T-cell (primary cell): Measurements from ENCODE around the gene SEC14L6. TPM values are rescaled to one million over a fixed set of nuclear protein-coding genes. Genes with fewer than 3 reads are reported as not detected.
A peak's percentile ranks its signal among the peaks of the same experiment; 100 is the strongest.
"Not testable (repeated sequence)": the region's sequence is repeated elsewhere in the genome, so short reads cannot be mapped to it uniquely, and the experiment has no call there.

ENCODE experiments used
- ATAC-seq, 4 experiments: fragments of 200-7000 bp in 3 of 4; fragments of 150-1000 bp in 1 of 4; cut with Tn5 transposase; replicated peaks in 1 of 4; 1 replicate in 3 of 4; 2 replicates in 1 of 4; pipeline ENCODE4 v1.10.0; 2021; ENCODE audit warnings: moderate library complexity in 3 of 4, mild to moderate bottlenecking in 2 of 4, moderate number of reproducible peaks in 1 of 4
- CTCF ChIA-PET, 2 donors: fragments of 300-600 bp; sonication (Branson Sonifier 250); formaldehyde crosslinking; loops; one replicate each; lab custom pipeline; 2022; ENCODE audit warnings: antibody characterized with exemption in 2 of 2; lab: Charles Lee
- POLR2A ChIA-PET, 2 donors: fragments of 300-600 bp; sonication (Branson Sonifier 250); formaldehyde crosslinking; loops; one replicate each; lab custom pipeline; 2022; ENCODE audit warnings: antibody characterized with exemption in 2 of 2; lab: Charles Lee
- DNase-seq, 35 experiments: peaks; one replicate each; pipeline versions ENCODE4 v3.0.0 to v3.0.0-alpha.2; 2013 to 2023
- H3K27ac ChIP-seq: one replicate; pipeline ENCODE4 v1.5.1; 2013; ENCODE audit warnings: low read length
- H3K27me3 ChIP-seq, 2 experiments: replicated peaks in 1 of 2; 1 replicate in 1 of 2; 2 replicates in 1 of 2; pipeline versions ENCODE4 v1.6.1 to v1.7.0; 2013; ENCODE audit warnings: low read length in 1 of 2, mixed read lengths in 1 of 2; ENCODE audit not compliant: control insufficient read depth in 2 of 2, insufficient read depth in 2 of 2; ENCODE audit errors: extremely low read depth in 1 of 2
- H3K36me3 ChIP-seq, 2 donors: 1 replicate in 1 of 2; 2 replicates in 1 of 2; pipeline versions ENCODE4 v1.6.1 to v1.7.0; 2013; ENCODE audit warnings: low read length in 1 of 2; ENCODE audit not compliant: control insufficient read depth in 2 of 2, insufficient read depth in 1 of 2; ENCODE audit errors: extremely low read depth in 1 of 2
- H3K4me1 ChIP-seq, 2 experiments: 1 replicate in 1 of 2; 2 replicates in 1 of 2; pipeline versions ENCODE4 v1.6.1 to v1.7.0; 2013; ENCODE audit warnings: low read length in 2 of 2, mixed read lengths in 1 of 2; ENCODE audit not compliant: insufficient read depth in 2 of 2, control insufficient read depth in 1 of 2; ENCODE audit errors: extremely low read depth in 1 of 2
- H3K4me3 ChIP-seq, 2 donors: 1 replicate in 1 of 2; 2 replicates in 1 of 2; pipeline versions ENCODE4 v1.5.1 to v1.7.0; 2013; ENCODE audit warnings: mild to moderate bottlenecking in 2 of 2, low read length in 1 of 2, moderate library complexity in 1 of 2; ENCODE audit not compliant: control insufficient read depth in 1 of 2; ENCODE audit errors: extremely low read depth in 1 of 2
- H3K9me3 ChIP-seq: 2 replicates; pipeline ENCODE4 v1.7.0; 2013
- H3K27ac Mint-ChIP-seq, 2 donors: one replicate each; pipeline ENCODE4 v1.8.0; 2020 to 2021; ENCODE audit warnings: mild to moderate bottlenecking in 2 of 2, mixed read lengths in 2 of 2
- H3K27me3 Mint-ChIP-seq, 2 donors: one replicate each; pipeline ENCODE4 v1.8.0; 2021 to 2022; ENCODE audit warnings: mixed read lengths in 2 of 2
- H3K36me3 Mint-ChIP-seq: one replicate; pipeline ENCODE4 v1.8.0; 2021; ENCODE audit warnings: mixed read lengths
- H3K4me1 Mint-ChIP-seq, 3 donors: one replicate each; pipeline ENCODE4 v1.8.0; 2020 to 2022; ENCODE audit warnings: mixed read lengths in 3 of 3, mild to moderate bottlenecking in 1 of 3
- H3K4me3 Mint-ChIP-seq, 3 donors: one replicate each; pipeline ENCODE4 v1.8.0; 2020 to 2022; ENCODE audit warnings: mild to moderate bottlenecking in 3 of 3, mixed read lengths in 3 of 3, moderate library complexity in 3 of 3
- H3K9me3 Mint-ChIP-seq, 3 donors: one replicate each; pipeline ENCODE4 v1.8.0; 2020 to 2022; ENCODE audit warnings: mixed read lengths in 3 of 3
- WGBS: methylation state at CpG from one replicate; pipeline ENCODE4 v1.1.5; 2013; ENCODE audit warnings: missing lambda C conversion rate; ENCODE audit not compliant: insufficient coverage; 5-methylcytosine and 5-hydroxymethylcytosine counted together
- total RNA-seq, 35 experiments: library from RNA in 6 of 35; stranded (reverse) in 6 of 35; fragments of 120-200 nt in 1 of 35; gene quantifications; one replicate each; pipeline versions ENCODE4 v1.2.1 to v1.2.4 and lab custom pipeline; 2013 to 2026

Gene SEC14L6
- total RNA-seq, 5 donors from 2014 or later (not counting 1 experiment from before 2014, with no cell fraction given) = 0.13 TPM; not detected in 4

DNA sequence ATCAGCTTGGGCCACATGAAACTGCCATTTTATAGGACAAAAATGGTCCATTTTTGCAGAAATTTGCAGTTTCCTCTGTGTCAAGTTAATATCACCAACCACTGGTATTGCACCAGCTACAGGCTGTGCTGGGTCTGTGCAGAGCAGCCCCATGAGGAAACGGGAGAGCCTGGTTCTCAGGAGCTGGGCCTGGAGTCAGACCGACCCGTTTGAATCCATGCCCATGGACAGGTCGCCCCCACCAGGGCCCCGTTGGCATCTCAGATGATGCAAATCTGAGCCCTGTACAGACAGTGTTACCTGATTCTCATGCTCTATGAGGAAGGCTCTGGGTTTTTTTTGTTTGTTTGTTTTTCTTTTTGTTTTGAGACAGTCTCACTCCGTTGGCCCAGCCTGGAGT is 9.8 kb upstream of the SEC14L6 start:
- H3K27ac ChIP-seq = no peak overlapping the region
- DNase-seq (no peak), ATAC-seq (no peak)
- H3K36me3 Mint-ChIP-seq = no peaks in the 10 kb centered on the region
- no peak overlapping the region for H3K4me3 ChIP-seq
- H3K4me3 Mint-ChIP-seq = no peak overlapping the region
- H3K9me3 Mint-ChIP-seq = no peaks in the 10 kb centered on the region
- peaks cover 0 to 20% of the 10 kb centered on the region in 2 experiments for H3K27me3 ChIP-seq
- H3K9me3 ChIP-seq = no peaks in the 10 kb centered on the region
- H3K27ac Mint-ChIP-seq = no peak overlapping the region
- H3K4me1 ChIP-seq = no peaks in the 10 kb centered on the region
- CTCF ChIA-PET = no interaction called here
- peaks cover 0 to 2% of the 10 kb centered on the region in 2 donors for H3K27me3 Mint-ChIP-seq
- POLR2A ChIA-PET = no interaction called here
- no peaks in the 10 kb centered on the region for H3K4me1 Mint-ChIP-seq
- 87% methylated on average over 5 of the region's 6 CpGs for WGBS
- H3K36me3 ChIP-seq = no peaks in the 10 kb centered on the region

DNA sequence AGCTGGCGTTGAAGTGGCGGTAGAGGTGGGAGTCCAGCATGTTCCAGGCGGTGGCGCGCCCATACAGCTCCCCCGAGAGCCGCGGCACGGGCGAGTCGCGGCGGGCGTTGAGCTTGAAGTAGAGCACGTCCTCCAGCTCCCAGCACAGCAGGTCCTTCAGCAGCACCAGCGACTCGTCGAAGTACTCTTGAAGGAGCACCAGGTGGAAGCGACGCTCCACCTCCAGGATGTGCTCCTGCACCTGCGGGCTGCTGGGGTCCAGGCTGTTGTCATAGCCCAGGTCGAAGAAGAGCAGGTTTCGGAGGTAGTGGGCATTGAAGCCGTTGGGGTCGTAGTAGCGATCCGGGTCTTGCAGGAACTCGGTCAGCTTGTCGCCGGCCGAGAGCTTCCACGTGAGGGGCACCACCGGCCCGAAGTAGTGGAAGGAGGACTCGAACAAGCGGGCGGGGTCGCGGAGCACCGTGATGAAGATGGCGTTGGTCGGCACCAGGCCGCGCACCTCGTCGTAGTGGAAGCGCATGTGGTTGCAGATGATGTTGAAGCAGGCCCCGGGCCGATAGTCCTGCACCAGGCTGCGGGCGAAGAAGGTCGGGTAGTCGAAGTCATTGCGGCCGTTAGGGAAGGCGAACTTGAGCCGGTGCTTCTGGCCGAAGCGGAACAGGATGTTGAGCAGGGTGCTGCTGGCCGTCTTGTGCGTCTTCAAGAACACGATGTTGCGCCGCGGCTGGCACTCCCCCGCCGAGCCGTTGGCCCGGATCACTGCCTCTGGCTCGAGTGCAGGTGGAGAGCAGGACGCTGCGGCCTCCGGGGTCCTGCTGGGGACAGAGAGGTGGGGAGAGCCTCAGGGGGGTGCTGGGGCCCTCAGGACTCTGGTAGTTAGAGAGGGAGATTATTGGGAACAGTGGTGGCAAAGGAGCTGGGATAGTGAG is 9.0 kb upstream of the SEC14L6 start:
- no peaks in the 10 kb centered on the region for H3K4me1 Mint-ChIP-seq
- DNase-seq (no peak), ATAC-seq (no peak)
- H3K36me3 Mint-ChIP-seq = no peaks in the 10 kb centered on the region
- Histone ChIP-seq H3K4me1 (no peaks in the 10 kb centered on the region), H3K36me3 (no peaks in the 10 kb centered on the region), H3K27ac (no peak overlapping the region), H3K4me3 (no peak overlapping the region), H3K9me3 (no peaks in the 10 kb centered on the region), H3K27me3 (peaks cover 0 to 18% of the 10 kb centered on the region in 2 experiments)
- no peaks in the 10 kb centered on the region for H3K9me3 Mint-ChIP-seq
- CTCF ChIA-PET = no interaction called here
- no peak overlapping the region for H3K27ac Mint-ChIP-seq
- no peak overlapping the region for H3K4me3 Mint-ChIP-seq
- 95% methylated on average over 71 of the region's 73 CpGs for WGBS
- POLR2A ChIA-PET = no interaction called here
- peaks cover 0 to 2% of the 10 kb centered on the region in 2 donors for H3K27me3 Mint-ChIP-seq

DNA sequence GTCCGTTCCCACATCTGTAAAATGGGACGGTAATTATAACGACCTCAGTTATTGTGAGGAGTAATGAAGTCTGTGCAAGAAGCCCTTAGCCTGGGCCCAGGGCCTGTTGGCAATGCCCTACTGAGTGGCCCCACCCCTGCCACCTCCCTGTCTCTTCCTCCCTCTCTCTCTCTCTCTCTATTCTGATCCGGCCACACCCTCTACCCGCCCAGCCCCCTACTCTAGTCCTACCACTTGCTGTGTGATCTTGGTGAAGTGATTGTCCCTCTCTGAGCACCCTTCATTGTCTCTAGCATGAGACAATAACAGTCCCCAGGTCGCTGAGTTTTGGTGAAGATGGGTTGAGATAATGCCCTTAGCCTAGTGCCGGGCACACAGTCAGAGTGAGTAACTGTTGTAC is 7.4 kb upstream of the SEC14L6 start:
- Mint-ChIP-seq H3K4me1 (no peaks in the 10 kb centered on the region), H3K9me3 (no peaks in the 10 kb centered on the region), H3K27ac (no peak overlapping the region), H3K27me3 (peaks cover 3% of the 10 kb centered on the region in 2 donors), H3K36me3 (no peaks in the 10 kb centered on the region), H3K4me3 (no peak overlapping the region)
- Histone ChIP-seq H3K36me3 (no peaks in the 10 kb centered on the region), H3K27ac (no peak overlapping the region), H3K27me3 (peaks cover 0 to 8% of the 10 kb centered on the region in 2 experiments), H3K4me1 (no peaks in the 10 kb centered on the region), H3K4me3 (no peak overlapping the region), H3K9me3 (no peaks in the 10 kb centered on the region)
- no peak for ATAC-seq
- no CpG with 5 or more reads among the region's 7 CpGs for WGBS
- no peak for DNase-seq
- ChIA-PET POLR2A (no interaction called here), CTCF (no interaction called here)

DNA sequence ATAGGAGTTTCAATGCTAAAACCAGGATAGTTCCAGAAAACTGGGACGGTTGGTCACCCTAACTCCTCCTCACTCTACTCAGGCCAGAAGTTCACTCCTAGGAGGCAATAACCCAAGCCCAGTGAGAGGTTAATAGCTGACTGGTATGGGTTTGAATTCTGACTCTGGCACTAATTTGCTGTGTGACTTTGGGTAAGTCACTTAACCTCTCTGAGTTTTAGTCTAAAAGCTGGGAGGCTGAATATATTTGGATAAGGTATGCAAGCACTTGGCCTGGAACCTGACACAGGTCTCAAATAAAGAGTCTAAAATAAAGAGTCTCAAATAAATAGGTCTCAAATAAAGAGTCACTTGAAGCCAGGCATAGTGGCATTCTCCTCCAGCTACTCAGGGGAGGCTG is 6.2 kb upstream of the SEC14L6 start:
- no peaks in the 10 kb centered on the region for H3K4me1 Mint-ChIP-seq
- no peaks in the 10 kb centered on the region for H3K36me3 ChIP-seq
- H3K27ac ChIP-seq = no peak overlapping the region
- H3K4me1 ChIP-seq = no peaks in the 10 kb centered on the region
- ChIA-PET POLR2A (interaction anchor here in 1 of 2 donors (0.7 kb wide), 1 partner anchor 393 kb away, joined by 3 read pairs; no protein-coding TSS in a partner anchor), CTCF (no interaction called here)
- peaks cover 3 to 8% of the 10 kb centered on the region in 2 donors for H3K27me3 Mint-ChIP-seq
- ATAC-seq = no peak
- no peak overlapping the region for H3K4me3 ChIP-seq
- H3K9me3 Mint-ChIP-seq = no peaks in the 10 kb centered on the region
- H3K27ac Mint-ChIP-seq = no peak overlapping the region
- no peak for DNase-seq
- no peaks in the 10 kb centered on the region for H3K9me3 ChIP-seq
- no peaks in the 10 kb centered on the region for H3K36me3 Mint-ChIP-seq
- H3K4me3 Mint-ChIP-seq = no peak overlapping the region
- H3K27me3 ChIP-seq = peaks cover 0 to 14% of the 10 kb centered on the region in 2 experiments
- no CpG with 5 or more reads among the region's 1 CpG for WGBS

DNA sequence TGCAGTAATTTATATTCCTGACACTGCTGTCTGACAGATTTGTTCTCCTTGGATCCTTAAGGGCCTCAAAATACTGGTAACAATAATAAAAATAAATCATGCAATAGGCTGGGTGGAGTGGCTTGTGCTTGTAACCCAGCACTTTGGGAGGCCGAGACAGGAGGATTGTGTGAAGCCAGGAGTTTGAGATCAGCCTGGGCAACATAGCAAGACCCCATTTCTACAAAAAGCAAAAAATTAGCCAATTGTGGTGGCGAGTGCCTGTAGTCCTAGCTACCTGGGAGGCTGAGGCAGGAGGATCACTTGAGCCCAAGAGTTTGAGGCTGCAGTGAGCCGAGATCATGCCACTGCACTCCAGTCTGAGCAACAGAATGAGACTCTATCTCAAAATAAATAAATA is 5.3 kb upstream of the SEC14L6 start:
- H3K9me3 ChIP-seq, H3K27ac Mint-ChIP-seq, H3K27me3 Mint-ChIP-seq, H3K36me3 ChIP-seq, H3K4me3 ChIP-seq, H3K9me3 Mint-ChIP-seq, H3K36me3 Mint-ChIP-seq, ATAC-seq, H3K4me3 Mint-ChIP-seq, CTCF ChIA-PET, POLR2A ChIA-PET, H3K4me1 Mint-ChIP-seq, H3K4me1 ChIP-seq, DNase-seq, H3K27ac ChIP-seq: not testable (repeated sequence)
- H3K27me3 ChIP-seq = peaks cover 0 to 19% of the 10 kb centered on the region in 2 experiments
- WGBS = no CpG with 5 or more reads among the region's 3 CpGs

DNA sequence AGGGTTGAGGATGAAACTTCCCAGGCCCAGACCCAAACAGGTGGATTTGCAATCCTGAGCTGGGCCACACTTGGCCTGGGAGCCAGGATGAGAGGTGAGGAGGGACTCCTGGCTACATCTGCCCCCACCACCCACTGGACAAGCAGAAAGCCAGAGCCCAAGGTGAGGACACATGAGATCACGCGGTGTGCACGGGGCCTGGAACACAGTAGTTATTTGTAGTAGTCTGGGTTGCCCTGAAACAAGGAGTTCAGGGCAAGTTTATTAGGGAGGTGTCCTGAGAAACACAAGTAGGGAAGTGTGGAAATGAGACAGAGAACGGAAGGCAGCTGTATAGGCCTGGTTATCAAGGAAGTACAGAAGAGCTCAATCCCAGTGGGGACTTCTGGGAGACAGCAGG is 647 bp upstream of the SEC14L6 start:
- Mint-ChIP-seq H3K4me1 (peaks cover 0 to 4% (median 4%) of the 10 kb centered on the region in 3 donors), H3K4me3 (no peak overlapping the region), H3K27me3 (peaks cover 31 to 39% of the 10 kb centered on the region in 2 donors), H3K9me3 (no peaks in the 10 kb centered on the region), H3K36me3 (no peaks in the 10 kb centered on the region), H3K27ac (peak overlapping the region in 1 of 2 donors; percentile 8)
- POLR2A ChIA-PET = no interaction called here
- ATAC-seq (no peak), DNase-seq (no peak)
- peaks cover 3 to 57% of the 10 kb centered on the region in 2 experiments for H3K27me3 ChIP-seq
- no peak overlapping the region for H3K4me3 ChIP-seq
- no peak overlapping the region for H3K27ac ChIP-seq
- H3K9me3 ChIP-seq = no peaks in the 10 kb centered on the region
- H3K4me1 ChIP-seq = peaks cover 0 to under 1% of the 10 kb centered on the region in 2 experiments
- CTCF ChIA-PET = no interaction called here
- H3K36me3 ChIP-seq = no peaks in the 10 kb centered on the region
- WGBS = 90% methylated on average over 4 of the region's 4 CpGs
